Subcutaneous abdominal adipose tissue (tissue), 5 donors: ENCODE results near the gene CCDC112.
A peak's percentile ranks its signal among the peaks of the same experiment; 100 is the strongest.

Experiments used
- H3K27ac ChIP-seq: one replicate; pipeline ENCODE4 v1.7.0; 2013; ENCODE audit warnings: low read depth, mild to moderate bottlenecking, inconsistent platforms, low read length, moderate library complexity
- H3K27me3 ChIP-seq, 5 donors: one replicate each; pipeline ENCODE4 v1.7.0; 2013; ENCODE audit warnings: low read length in 5 of 5, inconsistent platforms in 1 of 5; ENCODE audit not compliant: control insufficient read depth in 5 of 5, insufficient read depth in 4 of 5
- H3K36me3 ChIP-seq, 5 donors: one replicate each; pipeline ENCODE4 v1.7.0; 2013; ENCODE audit warnings: low read length in 5 of 5; ENCODE audit not compliant: control insufficient read depth in 5 of 5, insufficient read depth in 5 of 5
- H3K4me1 ChIP-seq, 5 donors: one replicate each; pipeline ENCODE4 v1.7.0; 2013; ENCODE audit warnings: low read length in 5 of 5, mild to moderate bottlenecking in 3 of 5, moderate library complexity in 1 of 5; ENCODE audit not compliant: control insufficient read depth in 5 of 5, insufficient read depth in 5 of 5
- H3K4me3 ChIP-seq, 5 donors: one replicate each; pipeline ENCODE4 v1.7.0; 2013; ENCODE audit warnings: low read length in 5 of 5, low read depth in 1 of 5
- H3K9ac ChIP-seq, 5 donors: one replicate each; pipeline ENCODE4 v1.7.0; 2013; ENCODE audit warnings: low read length in 5 of 5, mild to moderate bottlenecking in 4 of 5, moderate library complexity in 3 of 5
- H3K9me3 ChIP-seq, 5 donors: one replicate each; pipeline ENCODE4 v1.7.0; 2013; ENCODE audit warnings: low read length in 5 of 5; ENCODE audit not compliant: control insufficient read depth in 5 of 5
- donor health status: healthy.
- donor health status: healthy.
- donor health status: healthy.
- donor health status: healthy.
- donor health status: healthy.

CCDC112 gene

GRCh38 chr5:115297031-115297430 is 577 bp upstream of the CCDC112 start:
- no peak overlapping the region for H3K27ac ChIP-seq
- H3K4me1 ChIP-seq, result peaks cover 2 to 15% (median 11%) of the 10 kb centered on the region in 5 donors
- no peaks in the 10 kb centered on the region for H3K36me3 ChIP-seq
- H3K9me3 ChIP-seq, result peaks cover 0 to 6% (median 0%) of the 10 kb centered on the region in 5 donors
- H3K4me3 ChIP-seq, result peak overlapping the region in 2 of 5 donors; percentile 24 to 43
- H3K27me3 ChIP-seq, result no peaks in the 10 kb centered on the region
- no peak overlapping the region for H3K9ac ChIP-seq

- peak overlapping the region; percentile 70 to 95 (median 82) for H3K4me3 ChIP-seq
- no peak overlapping the region for H3K27ac ChIP-seq
- H3K4me1 ChIP-seq, result peaks cover 2 to 15% (median 11%) of the 10 kb centered on the region in 5 donors
- no peaks in the 10 kb centered on the region for H3K36me3 ChIP-seq
- no peaks in the 10 kb centered on the region for H3K27me3 ChIP-seq
- H3K9me3 ChIP-seq, result peaks cover 0 to 6% (median 0%) of the 10 kb centered on the region in 5 donors
- peak overlapping the region; percentile 59 to 78 (median 68) for H3K9ac ChIP-seq
These were observed 704 bp downstream of the CCDC112 start for GRCh38 chr5:115295777-115296123.

GRCh38 chr5:115291397-115291796 is 5.1 kb downstream of the CCDC112 start:
- Histone ChIP-seq H3K36me3 (no peaks in the 10 kb centered on the region), H3K9ac (no peak overlapping the region), H3K4me1 (peaks cover 0 to 15% (median 11%) of the 10 kb centered on the region in 5 donors), H3K27me3 (no peaks in the 10 kb centered on the region), H3K27ac (no peak overlapping the region), H3K9me3 (peaks cover 0 to 6% (median 0%) of the 10 kb centered on the region in 5 donors), H3K4me3 (no peak overlapping the region)

- Histone ChIP-seq H3K4me1 (no peaks in the 10 kb centered on the region), H3K27ac (no peak overlapping the region), H3K9ac (no peak overlapping the region)
These were observed 7.3 kb downstream of the CCDC112 start for GRCh38 chr5:115289104-115289503.

GRCh38 chr5:115284021-115284420 is 12.4 kb downstream of the CCDC112 start:
- no peak overlapping the region for H3K27ac ChIP-seq
- no peaks in the 10 kb centered on the region for H3K27me3 ChIP-seq
- H3K4me1 ChIP-seq, result no peaks in the 10 kb centered on the region
- H3K9ac ChIP-seq, result no peak overlapping the region
- no peaks in the 10 kb centered on the region for H3K9me3 ChIP-seq
- H3K4me3 ChIP-seq, result no peak overlapping the region
- H3K36me3 ChIP-seq, result no peaks in the 10 kb centered on the region

More at GRCh38 chr5:115289104-115289503, 7.3 kb downstream of the CCDC112 start:
- no peaks in the 10 kb centered on the region for H3K36me3 ChIP-seq
- H3K4me3 ChIP-seq, result no peak overlapping the region
- peaks cover 0 to 6% (median 0%) of the 10 kb centered on the region in 5 donors for H3K9me3 ChIP-seq
- no peaks in the 10 kb centered on the region for H3K27me3 ChIP-seq

GRCh38 chr5:115282131-115282530 is 14.3 kb downstream of the CCDC112 start:
- H3K4me1 ChIP-seq, result no peaks in the 10 kb centered on the region
- no peaks in the 10 kb centered on the region for H3K9me3 ChIP-seq
- H3K27ac ChIP-seq, result no peak overlapping the region
- peaks cover 0 to under 1% (median 0%) of the 10 kb centered on the region in 5 donors for H3K36me3 ChIP-seq
- H3K4me3 ChIP-seq, result no peak overlapping the region
- H3K9ac ChIP-seq, result no peak overlapping the region
- no peaks in the 10 kb centered on the region for H3K27me3 ChIP-seq

- no peak overlapping the region for H3K4me3 ChIP-seq
- no peak overlapping the region for H3K27ac ChIP-seq
- no peaks in the 10 kb centered on the region for H3K27me3 ChIP-seq
- no peak overlapping the region for H3K9ac ChIP-seq
- H3K9me3 ChIP-seq, result no peaks in the 10 kb centered on the region
- peaks cover 8 to 32% (median 15%) of the 10 kb centered on the region in 5 donors for H3K36me3 ChIP-seq
- H3K4me1 ChIP-seq, result no peaks in the 10 kb centered on the region
These were observed 21.9 kb downstream of the CCDC112 start for GRCh38 chr5:115274584-115274983.

- Histone ChIP-seq H3K36me3 (peaks cover 8 to 35% (median 15%) of the 10 kb centered on the region in 5 donors), H3K9me3 (no peaks in the 10 kb centered on the region), H3K4me1 (no peaks in the 10 kb centered on the region), H3K4me3 (no peak overlapping the region), H3K27ac (no peak overlapping the region), H3K9ac (no peak overlapping the region), H3K27me3 (no peaks in the 10 kb centered on the region)
These were observed 24.0 kb downstream of the CCDC112 start for GRCh38 chr5:115272297-115272958.

GRCh38 chr5:115271295-115272050 is 25.0 kb downstream of the CCDC112 start:
- Histone ChIP-seq H3K36me3 (peaks cover 8 to 30% (median 15%) of the 10 kb centered on the region in 5 donors), H3K27me3 (no peaks in the 10 kb centered on the region), H3K27ac (no peak overlapping the region), H3K9me3 (no peaks in the 10 kb centered on the region), H3K4me1 (no peaks in the 10 kb centered on the region), H3K4me3 (no peak overlapping the region), H3K9ac (no peak overlapping the region)

GRCh38 chr5:115267617-115268016 is 28.8 kb downstream of the CCDC112 start:
- Histone ChIP-seq H3K4me3 (no peak overlapping the region), H3K9me3 (no peaks in the 10 kb centered on the region), H3K27me3 (no peaks in the 10 kb centered on the region), H3K9ac (no peak overlapping the region), H3K27ac (no peak overlapping the region), H3K4me1 (peaks cover 0 to 6% (median 6%) of the 10 kb centered on the region in 5 donors), H3K36me3 (peaks cover 2 to 15% (median 8%) of the 10 kb centered on the region in 5 donors)
